HG02943 (cell line): ENCODE data around the gene SLC12A7.
"Not testable (repeated sequence)": the region's sequence is repeated elsewhere in the genome, so short reads cannot be mapped to it uniquely, and the experiment has no call there.

Experiments used
- ATAC-seq: cut with Tn5 transposase; IDR thresholded peaks from one replicate; pipeline ENCODE4 v1.9.1; 2021; ENCODE audit warnings: mild to moderate bottlenecking, low read depth, moderate library complexity; ENCODE audit not compliant: unreplicated experiment

SLC12A7 gene

GRCh38 chr5:1029945-1030625, 81.8 kb downstream of the SLC12A7 start:
- no peak for ATAC-seq

- no peak for ATAC-seq
These were observed 82.5 kb downstream of the SLC12A7 start for GRCh38 chr5:1029282-1029944.

GRCh38 chr5:1028481-1029281, 83.2 kb downstream of the SLC12A7 start:
- ATAC-seq = no peak

- no peak for ATAC-seq
These were observed 84.0 kb downstream of the SLC12A7 start for GRCh38 chr5:1027631-1028441.

- no peak for ATAC-seq
These were observed 84.9 kb downstream of the SLC12A7 start for GRCh38 chr5:1026700-1027621.

- not testable (repeated sequence) for ATAC-seq
These were observed 89.9 kb downstream of the SLC12A7 start for GRCh38 chr5:1021969-1022336.

- no peak for ATAC-seq
These were observed 90.5 kb downstream of the SLC12A7 start for GRCh38 chr5:1021136-1021968.

GRCh38 chr5:1020452-1020961, 91.4 kb downstream of the SLC12A7 start:
- no peak for ATAC-seq

GRCh38 chr5:1019001-1019905, 92.6 kb downstream of the SLC12A7 start:
- ATAC-seq = no peak

- no peak for ATAC-seq
These were observed 93.3 kb downstream of the SLC12A7 start for GRCh38 chr5:1018596-1018995.

- no peak for ATAC-seq
These were observed 94.0 kb downstream of the SLC12A7 start for GRCh38 chr5:1017691-1018455.

- no peak for ATAC-seq
These were observed 94.8 kb downstream of the SLC12A7 start for GRCh38 chr5:1017056-1017455.

- ATAC-seq = no peak
These were observed 95.4 kb downstream of the SLC12A7 start for GRCh38 chr5:1016476-1016875.

GRCh38 chr5:1016036-1016435, 95.8 kb downstream of the SLC12A7 start:
- ATAC-seq = no peak

GRCh38 chr5:1015507-1015906, 96.4 kb downstream of the SLC12A7 start:
- no peak for ATAC-seq

GRCh38 chr5:1014781-1015221, 97.1 kb downstream of the SLC12A7 start:
- ATAC-seq = no peak

GRCh38 chr5:1014346-1014745, 97.5 kb downstream of the SLC12A7 start:
- no peak for ATAC-seq
